Measurements from ENCODE around the gene CBX3. TPM values are rescaled to one million over a fixed set of nuclear protein-coding genes. Genes with fewer than 3 reads are reported as not detected.
A peak's percentile ranks its signal among the peaks of the same experiment; 100 is the strongest.

CBX3 gene
- total RNA-seq, 1 donor from 2014 or later: 146 TPM

- Mint-ChIP-seq H3K4me1 (ENCODE audit: unreplicated experiment) (no peaks in the 10 kb centered on the region), H3K27ac (ENCODE audit: unreplicated experiment) (peak overlapping the region; percentile 57), H3K4me3 (ENCODE audit: unreplicated experiment) (no peak overlapping the region), H3K27me3 (ENCODE audit: unreplicated experiment) (no peaks in the 10 kb centered on the region), H3K36me3 (ENCODE audit: low read depth, unreplicated experiment) (no peaks in the 10 kb centered on the region), H3K9me3 (ENCODE audit: unreplicated experiment) (no peaks in the 10 kb centered on the region)
- TF ChIP-seq CTCF (IDR thresholded peaks at IDR 0.05; ENCODE audit: unreplicated experiment): no peak
- no peak for DNase-seq (ENCODE audit: low spot score)
Measured at GRCh38 chr7:26166684-26167266, 34.8 kb upstream of the CBX3 start.

- Mint-ChIP-seq H3K4me1 (ENCODE audit: unreplicated experiment) (no peaks in the 10 kb centered on the region), H3K4me3 (ENCODE audit: unreplicated experiment) (no peak overlapping the region), H3K9me3 (ENCODE audit: unreplicated experiment) (no peaks in the 10 kb centered on the region), H3K27ac (ENCODE audit: unreplicated experiment) (no peak overlapping the region), H3K36me3 (ENCODE audit: low read depth, unreplicated experiment) (no peaks in the 10 kb centered on the region), H3K27me3 (ENCODE audit: unreplicated experiment) (no peaks in the 10 kb centered on the region)
- TF ChIP-seq CTCF (IDR thresholded peaks at IDR 0.05; ENCODE audit: unreplicated experiment): no peak
- DNase-seq (ENCODE audit: low spot score): no peak
Measured at GRCh38 chr7:26167303-26167934, 34.1 kb upstream of the CBX3 start.

- Mint-ChIP-seq H3K36me3 (ENCODE audit: low read depth, unreplicated experiment) (no peaks in the 10 kb centered on the region), H3K27ac (ENCODE audit: unreplicated experiment) (no peak overlapping the region), H3K27me3 (ENCODE audit: unreplicated experiment) (no peaks in the 10 kb centered on the region), H3K4me3 (ENCODE audit: unreplicated experiment) (no peak overlapping the region), H3K9me3 (ENCODE audit: unreplicated experiment) (no peaks in the 10 kb centered on the region), H3K4me1 (ENCODE audit: unreplicated experiment) (no peaks in the 10 kb centered on the region)
- TF ChIP-seq CTCF (IDR thresholded peaks at IDR 0.05; ENCODE audit: unreplicated experiment): peak; percentile 28
- DNase-seq (ENCODE audit: low spot score): no peak
Measured at GRCh38 chr7:26168458-26169023, 33.0 kb upstream of the CBX3 start.

GRCh38 chr7:26169271-26169670 lies 32.3 kb upstream of the CBX3 start:
- no peak overlapping the region for H3K4me3 Mint-ChIP-seq (ENCODE audit: unreplicated experiment)
- no peak for TF ChIP-seq CTCF (IDR thresholded peaks at IDR 0.05; ENCODE audit: unreplicated experiment)
- no peaks in the 10 kb centered on the region for H3K9me3 Mint-ChIP-seq (ENCODE audit: unreplicated experiment)
- H3K36me3 Mint-ChIP-seq (ENCODE audit: low read depth, unreplicated experiment): peaks cover 4% of the 10 kb centered on the region
- no peak overlapping the region for H3K27ac Mint-ChIP-seq (ENCODE audit: unreplicated experiment)
- no peak for DNase-seq (ENCODE audit: low spot score)
- H3K4me1 Mint-ChIP-seq (ENCODE audit: unreplicated experiment): peaks cover 5% of the 10 kb centered on the region
- no peaks in the 10 kb centered on the region for H3K27me3 Mint-ChIP-seq (ENCODE audit: unreplicated experiment)

GRCh38 chr7:26170663-26171062 lies 30.9 kb upstream of the CBX3 start:
- no peak overlapping the region for H3K4me3 Mint-ChIP-seq (ENCODE audit: unreplicated experiment)
- DNase-seq (ENCODE audit: low spot score): no peak
- H3K27me3 Mint-ChIP-seq (ENCODE audit: unreplicated experiment): no peaks in the 10 kb centered on the region
- H3K9me3 Mint-ChIP-seq (ENCODE audit: unreplicated experiment): no peaks in the 10 kb centered on the region
- peaks cover 6% of the 10 kb centered on the region for H3K4me1 Mint-ChIP-seq (ENCODE audit: unreplicated experiment)
- no peak for TF ChIP-seq CTCF (IDR thresholded peaks at IDR 0.05; ENCODE audit: unreplicated experiment)
- peaks cover 4% of the 10 kb centered on the region for H3K36me3 Mint-ChIP-seq (ENCODE audit: low read depth, unreplicated experiment)
- no peak overlapping the region for H3K27ac Mint-ChIP-seq (ENCODE audit: unreplicated experiment)
